ENCODE results near the gene IQGAP2. TPM values are rescaled to one million over a fixed set of nuclear protein-coding genes. Genes with fewer than 3 reads are reported as not detected.

IQGAP2 gene
- total and polyA plus RNA-seq, 2 of the 8 experiments (the other 6 are each of a cell fraction or from before 2014, with no cell fraction given): 19.7 to 66.0 TPM

DNA sequence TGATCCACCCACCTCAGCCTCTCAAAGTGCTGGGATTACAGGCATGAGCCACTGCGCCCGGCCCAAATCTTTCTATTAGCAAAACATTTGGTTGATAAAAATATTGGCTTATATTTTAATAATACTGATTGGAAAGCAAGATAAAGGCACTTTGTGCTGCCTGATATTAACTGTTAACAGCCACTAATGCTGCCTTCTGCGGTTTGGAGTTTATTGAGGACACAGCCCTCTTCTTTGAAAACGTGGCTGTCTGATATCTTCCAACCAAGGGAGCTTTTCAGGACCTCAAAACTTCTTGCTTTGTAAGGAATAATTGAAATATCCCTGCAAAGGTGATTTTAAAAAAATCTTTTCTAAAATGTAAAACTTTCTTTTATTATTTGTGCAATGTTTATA lies 94.0 kb downstream of the IQGAP2 start:
- H4K91ac ChIP-seq (replicated peaks; ENCODE audit: insufficient read length, low read length): no peak overlapping the region
- no peak overlapping the region for H2AK5ac ChIP-seq (ENCODE audit: low read depth, low read length)
- H3K79me2 ChIP-seq (ENCODE audit: control insufficient read depth in 1 of 2, insufficient read depth in 2 of 2, low read length in 2 of 2): peaks cover 0 to 30% of the 10 kb centered on the region in 2 experiments; a peak in 3 of 4 replicates
- H4K5ac ChIP-seq (ENCODE audit: insufficient read length, low read depth, low read length): no peak overlapping the region
- TF ChIP-seq CTCF (IDR thresholded peaks at IDR 0.05; ENCODE audit: control extremely low read depth in 1 of 3, insufficient read depth in 1 of 3, low read depth in 1 of 3, low read length in 3 of 3) (no peak), SP2 (IDR thresholded peaks at IDR 0.05; ENCODE audit: low read length) (no peak), CHD1 (IDR thresholded peaks at IDR 0.05; ENCODE audit: low read depth, low read length) (no peak), RFX5 (IDR thresholded peaks at IDR 0.05; ENCODE audit: borderline replicate concordance, low read depth, low read length) (no peak), RNF2 (IDR thresholded peaks at IDR 0.05; ENCODE audit: borderline replicate concordance, low read depth, low read length, missing control alignments, poor library complexity, severe bottlenecking) (no peak), TCF12 (IDR thresholded peaks at IDR 0.05; ENCODE audit: low read depth, low read length) (no peak)
- H3K4me3 ChIP-seq (ENCODE audit: extremely low read depth in 1 of 4, insufficient read depth in 2 of 4, low read depth in 3 of 4, low read length in 4 of 4): no peak overlapping the region
- H2BK12ac ChIP-seq (ENCODE audit: low read depth, low read length): no peak overlapping the region
- H2BK5ac ChIP-seq (ENCODE audit: low read depth, low read length): no peak overlapping the region
- H2BK20ac ChIP-seq (ENCODE audit: low read length): no peak overlapping the region
- H3K27me3 ChIP-seq (replicated peaks in 1 of 4; ENCODE audit: control insufficient read depth in 3 of 4, extremely low read depth in 1 of 4, insufficient read depth in 3 of 4, low read length in 3 of 4): no peaks in the 10 kb centered on the region
- no peak overlapping the region for H3K14ac ChIP-seq (ENCODE audit: insufficient read length)
- no peak overlapping the region for H3K56ac ChIP-seq (replicated peaks; ENCODE audit: insufficient read length, low read depth, low read length)
- H3K9me3 ChIP-seq (ENCODE audit: insufficient read depth in 2 of 2, low read depth in 1 of 2, low read length in 1 of 2): no peaks in the 10 kb centered on the region
- no peak overlapping the region for H3K4ac ChIP-seq (replicated peaks; ENCODE audit: insufficient read length, low read depth, low read length)
- H4K20me1 ChIP-seq (replicated peaks in 1 of 2; ENCODE audit: control insufficient read depth in 1 of 2, insufficient read depth in 2 of 2, low read length in 2 of 2): peaks cover 0 to 2% of the 10 kb centered on the region in 2 experiments
- FAIRE-seq (no peak), DNase-seq (ENCODE audit: low read depth in 1 of 2, low spot score in 2 of 2) (no peak)
- H3K9ac ChIP-seq (replicated peaks in 1 of 4; ENCODE audit: extremely low read depth in 1 of 4, low read depth in 3 of 4, low read length in 3 of 4): no peak overlapping the region
- H2BK15ac ChIP-seq (ENCODE audit: low read length): no peak overlapping the region
- H4K8ac ChIP-seq (ENCODE audit: extremely low read depth, insufficient read depth, low read length): no peak overlapping the region
- no peak overlapping the region for H2BK120ac ChIP-seq (replicated peaks; ENCODE audit: low read depth, low read length)
- WGBS, 2 experiments (ENCODE audit: extremely low coverage in 1 of 2, insufficient coverage in 1 of 2, insufficient read length in 1 of 2, insufficient replicate concordance in 2 of 2, low coverage in 1 of 2, low lambda C conversion rate in 2 of 2, missing lambda C conversion rate in 1 of 2): 80% methylated on average over 4 of the region's 4 CpGs; no CpG with 5 or more reads in 1 of the 2 experiments
- H3K27ac ChIP-seq (ENCODE audit: low read depth, low read length): no peak overlapping the region
- no peak overlapping the region for H3K23ac ChIP-seq (ENCODE audit: insufficient read length)
- no peak overlapping the region for H3K18ac ChIP-seq (ENCODE audit: extremely low read depth, low read length)
- H3K79me1 ChIP-seq (ENCODE audit: low read depth, low read length): peaks cover 2% of the 10 kb centered on the region; the same call in 1 of the 2 replicates
- no peaks in the 10 kb centered on the region for H3K36me3 ChIP-seq (ENCODE audit: control insufficient read depth in 2 of 4, insufficient read depth in 4 of 4, low read length in 3 of 4)
- CTCF ChIA-PET (ENCODE audit: partially characterized antibody): interaction anchor here (0.7 to 3.4 kb wide), 3 partner anchors 15 to 93 kb away, joined by 3 to 24 read pairs (median 3); no protein-coding TSS in a partner anchor
- H2AFZ ChIP-seq (ENCODE audit: low read length): no peak overlapping the region
- no peak overlapping the region; a peak in 1 of 4 replicates for H3K4me2 ChIP-seq (ENCODE audit: insufficient read depth in 1 of 2, low read depth in 2 of 2, low read length in 2 of 2)
- peaks cover 8 to 48% (median 34%) of the 10 kb centered on the region in 4 experiments for H3K4me1 ChIP-seq (replicated peaks in 1 of 4; ENCODE audit: control insufficient read depth in 3 of 4, insufficient read depth in 4 of 4, low read length in 3 of 4)
- peaks cover 2% of the 10 kb centered on the region; the same call in 1 of the 2 replicates for H3K23me2 ChIP-seq (ENCODE audit: low read depth, low read length)
- POLR2A ChIA-PET (ENCODE audit: partially characterized antibody): interaction anchor here (0.6 to 1.3 kb wide), 3 partner anchors 8 to 86 kb away, joined by 3 to 6 read pairs (median 3); no protein-coding TSS in a partner anchor

All from H1 (cell line).